Stimulated activated effector memory CD8-positive, alpha-beta T cell treated with anti-CD3 and anti-CD28 coated beads, Interleukin-12 subunit alpha, Interleukin-12 subunit beta, amount 100 ng/mL, for 72 hours (primary cell): ENCODE measurements around the gene TTC39B.
"Not testable (repeated sequence)": the region's sequence is repeated elsewhere in the genome, so short reads cannot be mapped to it uniquely, and the experiment has no call there.

Experiments
- ATAC-seq: fragments of 150-1000 bp; cut with Tn5 transposase; 2 replicates; pipeline ENCODE4 v1.10.0; 2021
- DNase-seq, 2 donors: peaks; one replicate each; pipeline ENCODE4 v3.0.0; 2021 to 2022; ENCODE audit warnings: low spot score in 2 of 2
- H3K27ac Mint-ChIP-seq: one replicate; pipeline ENCODE4 v1.8.0; 2022; ENCODE audit warnings: mild to moderate bottlenecking, mixed read lengths
- H3K36me3 Mint-ChIP-seq: one replicate; pipeline ENCODE4 v1.8.0; 2022; ENCODE audit warnings: mild to moderate bottlenecking, mixed read lengths
- H3K4me1 Mint-ChIP-seq: one replicate; pipeline ENCODE4 v1.8.0; 2022; ENCODE audit warnings: mixed read lengths
- H3K4me3 Mint-ChIP-seq: one replicate; pipeline ENCODE4 v1.8.0; 2022; ENCODE audit warnings: mild to moderate bottlenecking, mixed read lengths
- H3K9me3 Mint-ChIP-seq: one replicate; pipeline ENCODE4 v1.8.0; 2022; ENCODE audit warnings: mixed read lengths

Gene TTC39B

GRCh38 chr9:15256426-15256825, 50.6 kb downstream of the TTC39B start:
- no peak overlapping the region for H3K27ac Mint-ChIP-seq
- H3K4me3 Mint-ChIP-seq = no peak overlapping the region
- H3K36me3 Mint-ChIP-seq = no peaks in the 10 kb centered on the region
- no peak for DNase-seq
- H3K9me3 Mint-ChIP-seq = no peaks in the 10 kb centered on the region
- H3K4me1 Mint-ChIP-seq = no peaks in the 10 kb centered on the region
- ATAC-seq = no peak

GRCh38 chr9:15253786-15254185, 53.2 kb downstream of the TTC39B start:
- no peak overlapping the region for H3K27ac Mint-ChIP-seq
- no peaks in the 10 kb centered on the region for H3K36me3 Mint-ChIP-seq
- H3K4me1 Mint-ChIP-seq = no peaks in the 10 kb centered on the region
- no peak overlapping the region for H3K4me3 Mint-ChIP-seq
- no peak for DNase-seq
- no peak for ATAC-seq
- no peaks in the 10 kb centered on the region for H3K9me3 Mint-ChIP-seq

- no peak for DNase-seq
- no peak overlapping the region for H3K27ac Mint-ChIP-seq
- H3K36me3 Mint-ChIP-seq = no peaks in the 10 kb centered on the region
- H3K9me3 Mint-ChIP-seq = no peaks in the 10 kb centered on the region
- no peak overlapping the region for H3K4me3 Mint-ChIP-seq
- peaks cover 2% of the 10 kb centered on the region for H3K4me1 Mint-ChIP-seq
- no peak for ATAC-seq
Observed at GRCh38 chr9:15253197-15253596, 53.8 kb downstream of the TTC39B start.

- Mint-ChIP-seq H3K27ac (no peak overlapping the region), H3K4me3 (no peak overlapping the region), H3K9me3 (no peaks in the 10 kb centered on the region), H3K36me3 (no peaks in the 10 kb centered on the region), H3K4me1 (peaks cover 27% of the 10 kb centered on the region)
- DNase-seq = no peak
- no peak for ATAC-seq
Observed at GRCh38 chr9:15249981-15250380, 57.0 kb downstream of the TTC39B start.

GRCh38 chr9:15249042-15249818, 57.8 kb downstream of the TTC39B start:
- no peaks in the 10 kb centered on the region for H3K9me3 Mint-ChIP-seq
- H3K4me1 Mint-ChIP-seq = peaks cover 31% of the 10 kb centered on the region
- ATAC-seq = no peak
- no peak overlapping the region for H3K4me3 Mint-ChIP-seq
- H3K36me3 Mint-ChIP-seq = no peaks in the 10 kb centered on the region
- no peak for DNase-seq
- no peak overlapping the region for H3K27ac Mint-ChIP-seq

GRCh38 chr9:15248621-15249020, 58.4 kb downstream of the TTC39B start:
- ATAC-seq (no peak), DNase-seq (no peak)
- Mint-ChIP-seq H3K27ac (no peak overlapping the region), H3K9me3 (no peaks in the 10 kb centered on the region), H3K4me3 (no peak overlapping the region), H3K36me3 (no peaks in the 10 kb centered on the region), H3K4me1 (peaks cover 34% of the 10 kb centered on the region)

GRCh38 chr9:15248081-15248480, 58.9 kb downstream of the TTC39B start:
- Mint-ChIP-seq H3K4me3 (no peak overlapping the region), H3K27ac (no peak overlapping the region), H3K4me1 (peaks cover 34% of the 10 kb centered on the region), H3K9me3 (no peaks in the 10 kb centered on the region), H3K36me3 (no peaks in the 10 kb centered on the region)
- no peak for DNase-seq
- no peak for ATAC-seq

GRCh38 chr9:15246708-15247107, 60.3 kb downstream of the TTC39B start:
- Mint-ChIP-seq H3K36me3 (no peaks in the 10 kb centered on the region), H3K4me1 (peaks cover 34% of the 10 kb centered on the region), H3K9me3 (no peaks in the 10 kb centered on the region), H3K4me3 (no peak overlapping the region), H3K27ac (no peak overlapping the region)
- ATAC-seq (peak; percentile 47), DNase-seq (no peak)

- ATAC-seq (peak; percentile 61), DNase-seq (no peak)
- peaks cover 34% of the 10 kb centered on the region for H3K4me1 Mint-ChIP-seq
- H3K36me3 Mint-ChIP-seq = no peaks in the 10 kb centered on the region
- H3K4me3 Mint-ChIP-seq = no peak overlapping the region
- H3K9me3 Mint-ChIP-seq = no peaks in the 10 kb centered on the region
- H3K27ac Mint-ChIP-seq = no peak overlapping the region
Observed at GRCh38 chr9:15246243-15246642, 60.8 kb downstream of the TTC39B start.

- H3K4me1 Mint-ChIP-seq = peaks cover 39% of the 10 kb centered on the region
- H3K9me3 Mint-ChIP-seq = peaks cover under 1% of the 10 kb centered on the region
- H3K36me3 Mint-ChIP-seq = no peaks in the 10 kb centered on the region
- no peak for ATAC-seq
- no peak overlapping the region for H3K4me3 Mint-ChIP-seq
- H3K27ac Mint-ChIP-seq = no peak overlapping the region
- DNase-seq = no peak
Observed at GRCh38 chr9:15244001-15244441, 63.0 kb downstream of the TTC39B start.

- ATAC-seq (no peak), DNase-seq (no peak)
- Mint-ChIP-seq H3K36me3 (no peaks in the 10 kb centered on the region), H3K4me1 (peaks cover 36% of the 10 kb centered on the region), H3K4me3 (no peak overlapping the region), H3K27ac (no peak overlapping the region), H3K9me3 (peaks cover 9% of the 10 kb centered on the region)
Observed at GRCh38 chr9:15243081-15243480, 63.9 kb downstream of the TTC39B start.

- peaks cover 27% of the 10 kb centered on the region for H3K9me3 Mint-ChIP-seq
- no peaks in the 10 kb centered on the region for H3K36me3 Mint-ChIP-seq
Observed at GRCh38 chr9:15240927-15241326, 66.1 kb downstream of the TTC39B start.

GRCh38 chr9:15239816-15240215, 67.2 kb downstream of the TTC39B start:
- Mint-ChIP-seq H3K9me3 (peaks cover 30% of the 10 kb centered on the region), H3K4me3 (no peak overlapping the region), H3K36me3 (no peaks in the 10 kb centered on the region), H3K27ac (no peak overlapping the region), H3K4me1 (peaks cover 31% of the 10 kb centered on the region)
- no peak for DNase-seq
- ATAC-seq = no peak

More at GRCh38 chr9:15240927-15241326, 66.1 kb downstream of the TTC39B start:
- H3K27ac Mint-ChIP-seq = no peak overlapping the region
- ATAC-seq (no peak), DNase-seq (no peak)
- no peak overlapping the region for H3K4me3 Mint-ChIP-seq
- H3K4me1 Mint-ChIP-seq = peaks cover 29% of the 10 kb centered on the region

GRCh38 chr9:15238646-15239045, 68.4 kb downstream of the TTC39B start:
- no peak overlapping the region for H3K4me3 Mint-ChIP-seq

GRCh38 chr9:15235658-15236057, 71.4 kb downstream of the TTC39B start:
- Mint-ChIP-seq H3K9me3 (peaks cover 30% of the 10 kb centered on the region), H3K4me1 (peaks cover 33% of the 10 kb centered on the region), H3K27ac (no peak overlapping the region), H3K36me3 (no peaks in the 10 kb centered on the region), H3K4me3 (no peak overlapping the region)
- DNase-seq = no peak
- ATAC-seq = no peak

More at GRCh38 chr9:15238646-15239045, 68.4 kb downstream of the TTC39B start:
- H3K36me3 Mint-ChIP-seq = no peaks in the 10 kb centered on the region
- no peak overlapping the region for H3K27ac Mint-ChIP-seq
- ATAC-seq (no peak), DNase-seq (no peak)
- H3K9me3 Mint-ChIP-seq = peaks cover 30% of the 10 kb centered on the region
- H3K4me1 Mint-ChIP-seq = peaks cover 25% of the 10 kb centered on the region

- not testable (repeated sequence) for DNase-seq, H3K27ac Mint-ChIP-seq, H3K4me3 Mint-ChIP-seq, H3K36me3 Mint-ChIP-seq, ATAC-seq
- peaks cover 29% of the 10 kb centered on the region for H3K9me3 Mint-ChIP-seq
- peaks cover 44% of the 10 kb centered on the region for H3K4me1 Mint-ChIP-seq
Observed at GRCh38 chr9:15233941-15234490, 73.0 kb downstream of the TTC39B start.
